Transverse colon (tissue), 3 donors: Measurements from ENCODE around the gene MPHOSPH10.

Experiments
- EP300 ChIP-seq: sonication (generic); formaldehyde crosslinking; IDR thresholded peaks from one replicate; pipeline ENCODE4 v1.6.1; 2017; ENCODE audit warnings: antibody characterized with exemption, low read depth
- POLR2A ChIP-seq: fragments of 450-650 bp; IDR thresholded peaks from one replicate; pipeline ENCODE4 v1.6.1; 2016; ENCODE audit warnings: antibody characterized with exemption, mild to moderate bottlenecking, moderate library complexity
- TF ChIP-seq, protein P1 (sequence below), 5 experiments: fragments of 200-600 bp in 3 of 5; fragments of 450-650 bp in 2 of 5; sonication (generic) in 3 of 5; IDR thresholded peaks; 1 replicate in 2 of 5; 2 replicates in 3 of 5; pipeline ENCODE4 v1.5.1; 2016 to 2017; ENCODE audit warnings: antibody characterized with exemption in 5 of 5, inconsistent platforms in 3 of 5, mild to moderate bottlenecking in 2 of 5, moderate library complexity in 1 of 5

- no peak for TF ChIP-seq POLR2A
- TF ChIP-seq, protein P1, sequence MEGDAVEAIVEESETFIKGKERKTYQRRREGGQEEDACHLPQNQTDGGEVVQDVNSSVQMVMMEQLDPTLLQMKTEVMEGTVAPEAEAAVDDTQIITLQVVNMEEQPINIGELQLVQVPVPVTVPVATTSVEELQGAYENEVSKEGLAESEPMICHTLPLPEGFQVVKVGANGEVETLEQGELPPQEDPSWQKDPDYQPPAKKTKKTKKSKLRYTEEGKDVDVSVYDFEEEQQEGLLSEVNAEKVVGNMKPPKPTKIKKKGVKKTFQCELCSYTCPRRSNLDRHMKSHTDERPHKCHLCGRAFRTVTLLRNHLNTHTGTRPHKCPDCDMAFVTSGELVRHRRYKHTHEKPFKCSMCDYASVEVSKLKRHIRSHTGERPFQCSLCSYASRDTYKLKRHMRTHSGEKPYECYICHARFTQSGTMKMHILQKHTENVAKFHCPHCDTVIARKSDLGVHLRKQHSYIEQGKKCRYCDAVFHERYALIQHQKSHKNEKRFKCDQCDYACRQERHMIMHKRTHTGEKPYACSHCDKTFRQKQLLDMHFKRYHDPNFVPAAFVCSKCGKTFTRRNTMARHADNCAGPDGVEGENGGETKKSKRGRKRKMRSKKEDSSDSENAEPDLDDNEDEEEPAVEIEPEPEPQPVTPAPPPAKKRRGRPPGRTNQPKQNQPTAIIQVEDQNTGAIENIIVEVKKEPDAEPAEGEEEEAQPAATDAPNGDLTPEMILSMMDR (IDR thresholded peaks at IDR 0.05): no peak
- no peak for TF ChIP-seq EP300
These were observed 61.1 kb downstream of the MPHOSPH10 start for GRCh38 chr2:71191570-71191943.
